Activated CD4-positive, alpha-beta T cell treated with anti-CD3 and anti-CD28 coated beads, Interleukin-2, amount 10 ng/mL, durations not matched to agents 24 days and 14 days (primary cell): ENCODE data around the gene TNFAIP8L3. TPM values are rescaled to one million over a fixed set of nuclear protein-coding genes. Genes with fewer than 3 reads are reported as not detected.

Source experiments
- DNase-seq: peaks from one replicate; pipeline ENCODE4 v3.0.0; 2022
- H3K27ac Mint-ChIP-seq: one replicate; pipeline ENCODE4 v1.8.0; 2022; ENCODE audit warnings: mild to moderate bottlenecking, mixed read lengths
- H3K27me3 Mint-ChIP-seq: one replicate; pipeline ENCODE4 v1.8.0; 2022; ENCODE audit warnings: mixed read lengths
- H3K36me3 Mint-ChIP-seq: one replicate; pipeline ENCODE4 v1.8.0; 2022; ENCODE audit warnings: low read depth, mild to moderate bottlenecking, mixed read lengths
- H3K4me1 Mint-ChIP-seq: one replicate; pipeline ENCODE4 v1.8.0; 2021; ENCODE audit warnings: mixed read lengths
- H3K4me3 Mint-ChIP-seq: one replicate; pipeline ENCODE4 v1.8.0; 2022; ENCODE audit warnings: mild to moderate bottlenecking, moderate library complexity, mixed read lengths
- H3K9me3 Mint-ChIP-seq: one replicate; pipeline ENCODE4 v1.8.0; 2021; ENCODE audit warnings: mixed read lengths
- intact Hi-C: fragments of 100-400 bp; cut with micrococcal nuclease; formaldehyde crosslinking; loops from one replicate; pipeline ENCODE4 v1.15.1; 2023
- total RNA-seq: library from RNA; stranded (reverse); gene quantifications from 2 replicates; pipeline ENCODE4 v1.2.3, GENCODE V29; 2022

The TNFAIP8L3 gene
- total RNA-seq, 1 donor from 2014 or later: 0.77 TPM

DNA sequence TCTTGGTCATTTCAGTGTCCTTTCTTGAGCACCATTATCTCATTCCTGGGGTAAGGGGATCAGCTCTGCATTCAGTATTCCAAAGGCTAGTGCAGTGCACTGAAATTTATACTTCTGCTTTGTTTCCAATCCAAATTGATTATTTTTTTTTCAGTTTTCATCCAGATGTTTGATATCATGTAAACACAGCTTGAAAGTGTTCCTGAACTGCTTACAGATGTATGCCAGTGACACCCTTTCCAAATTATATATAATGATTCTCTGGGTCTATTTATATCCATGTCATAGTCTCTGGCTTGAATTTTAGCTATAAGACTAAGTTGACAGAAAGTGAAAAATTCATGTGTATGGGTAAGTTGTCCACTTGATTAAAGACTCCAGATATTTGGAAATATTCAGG, 11.8 kb upstream of the TNFAIP8L3 start:
- intact Hi-C loops: no loop called here
- peaks cover 47% of the 10 kb centered on the region for H3K27me3 Mint-ChIP-seq
- no peak for DNase-seq

DNA sequence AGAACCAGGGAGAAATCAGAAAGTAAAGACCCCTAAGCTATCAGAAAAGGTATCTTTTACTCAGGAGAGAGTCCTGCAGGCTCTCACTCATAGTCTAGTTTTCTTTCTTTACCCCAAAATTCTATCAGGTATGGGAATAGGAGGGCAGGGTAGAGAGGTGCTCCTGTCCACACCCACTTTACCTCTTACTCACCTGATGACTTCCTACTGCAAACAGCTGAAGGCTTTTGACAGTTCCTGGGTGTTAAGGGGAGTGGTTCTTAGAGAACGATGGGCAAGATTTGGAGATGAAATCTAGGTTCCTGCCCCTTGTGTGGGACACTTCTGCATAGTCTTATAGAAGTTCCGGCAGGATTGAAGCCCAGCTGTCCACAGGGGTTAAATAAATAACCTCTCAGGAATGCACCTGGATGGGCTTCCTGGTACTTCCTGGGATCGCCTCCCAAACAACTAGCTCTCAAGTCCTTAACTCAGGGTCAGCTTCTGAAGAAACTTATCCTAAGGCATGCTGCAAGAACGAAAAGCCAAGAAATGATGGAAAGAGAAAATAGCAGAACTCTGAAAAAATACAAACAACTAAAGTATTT, 10.8 kb upstream of the TNFAIP8L3 start:
- H3K36me3 Mint-ChIP-seq: no peaks in the 10 kb centered on the region
- intact Hi-C loops: no loop called here
- H3K4me1 Mint-ChIP-seq: no peaks in the 10 kb centered on the region
- no peaks in the 10 kb centered on the region for H3K9me3 Mint-ChIP-seq
- H3K27ac Mint-ChIP-seq: no peak overlapping the region
- peaks cover 53% of the 10 kb centered on the region for H3K27me3 Mint-ChIP-seq
- DNase-seq: no peak
- H3K4me3 Mint-ChIP-seq: no peak overlapping the region

More for the DNA sequence above, 11.8 kb upstream of the TNFAIP8L3 start:
- Mint-ChIP-seq H3K9me3 (no peaks in the 10 kb centered on the region), H3K36me3 (no peaks in the 10 kb centered on the region), H3K4me3 (no peak overlapping the region), H3K4me1 (no peaks in the 10 kb centered on the region), H3K27ac (no peak overlapping the region)

DNA sequence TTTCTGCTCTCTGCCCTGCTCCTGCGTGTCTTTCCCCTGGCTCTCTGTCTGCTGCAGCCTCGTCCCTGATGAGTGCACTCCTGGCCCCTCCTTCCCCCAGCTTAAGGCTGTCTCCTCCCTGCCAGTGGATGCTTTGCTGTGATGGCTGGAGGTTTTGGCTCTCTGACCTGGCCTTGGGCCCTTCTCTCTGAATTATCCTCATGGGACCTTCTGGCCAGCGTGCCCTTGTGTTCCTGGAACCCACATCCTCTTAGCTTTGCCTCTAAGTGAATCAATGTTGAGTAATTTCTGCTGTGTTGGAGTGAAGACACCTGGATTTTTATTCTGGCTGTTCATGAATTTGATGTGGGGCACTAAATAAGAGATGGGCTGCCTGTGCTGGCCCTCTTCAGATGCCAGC, 9.8 kb upstream of the TNFAIP8L3 start:
- peaks cover 52% of the 10 kb centered on the region for H3K27me3 Mint-ChIP-seq
- no peak overlapping the region for H3K4me3 Mint-ChIP-seq
- no peaks in the 10 kb centered on the region for H3K4me1 Mint-ChIP-seq
- intact Hi-C loops: no loop called here
- no peak for DNase-seq
- no peaks in the 10 kb centered on the region for H3K36me3 Mint-ChIP-seq
- H3K27ac Mint-ChIP-seq: no peak overlapping the region
- no peaks in the 10 kb centered on the region for H3K9me3 Mint-ChIP-seq

DNA sequence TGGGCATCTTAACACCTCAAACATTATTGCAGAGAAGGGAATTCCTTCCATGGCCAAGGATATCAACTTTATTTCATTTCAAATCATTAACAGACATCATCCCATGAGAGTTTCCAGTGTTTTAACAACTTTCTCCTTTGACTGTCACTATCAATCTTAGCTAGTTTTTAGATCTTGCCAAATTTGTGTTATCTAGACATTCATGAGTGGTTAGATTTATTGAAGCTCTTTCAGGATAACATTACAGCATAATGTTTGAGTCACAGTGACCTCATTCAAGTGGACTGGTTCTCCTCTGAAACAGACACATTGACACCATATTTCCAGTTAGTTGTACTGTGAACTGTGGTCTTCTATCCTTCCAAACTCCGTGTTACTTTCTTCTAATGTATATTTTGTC, 8.6 kb upstream of the TNFAIP8L3 start:
- no peak overlapping the region for H3K4me3 Mint-ChIP-seq
- no peaks in the 10 kb centered on the region for H3K36me3 Mint-ChIP-seq
- no peaks in the 10 kb centered on the region for H3K9me3 Mint-ChIP-seq
- H3K27ac Mint-ChIP-seq: no peak overlapping the region
- intact Hi-C loops: no loop called here
- no peak for DNase-seq
- peaks cover 57% of the 10 kb centered on the region for H3K27me3 Mint-ChIP-seq
- H3K4me1 Mint-ChIP-seq: no peaks in the 10 kb centered on the region

DNA sequence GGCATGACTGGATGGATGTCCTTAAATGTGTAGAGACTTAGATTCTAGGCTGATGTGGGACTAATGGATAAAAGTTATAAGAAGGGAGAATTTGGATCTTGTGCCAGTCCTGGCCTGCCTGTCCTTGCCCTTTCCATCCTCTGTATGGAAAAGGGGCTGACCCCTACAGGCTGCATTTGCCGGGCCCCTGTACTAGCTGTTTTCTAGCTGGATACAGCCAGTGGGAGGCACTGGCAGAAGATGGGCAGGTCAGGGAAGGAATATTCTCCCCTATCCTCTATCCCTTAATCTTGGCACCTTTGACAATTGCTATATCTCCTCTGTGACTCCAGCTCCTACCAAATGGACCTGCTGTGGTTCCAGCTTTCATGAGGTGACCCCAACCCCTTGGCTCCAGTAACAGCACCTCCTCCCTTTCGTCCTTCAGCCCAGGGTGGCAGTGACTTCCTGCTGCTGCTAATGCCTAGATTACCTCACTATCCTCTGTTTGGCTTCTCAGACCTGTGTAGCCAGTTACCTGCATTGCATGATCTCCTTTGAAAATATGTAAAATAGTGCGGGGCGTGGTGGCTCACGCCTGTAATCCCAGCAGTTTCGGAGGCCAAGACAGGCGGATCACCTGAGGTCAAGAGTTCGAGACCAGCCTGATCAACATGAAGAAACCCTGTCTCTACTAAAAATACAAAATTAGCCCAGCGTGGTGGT, 6.2 kb upstream of the TNFAIP8L3 start:
- intact Hi-C loops: no loop called here
- Mint-ChIP-seq H3K4me3 (no peak overlapping the region), H3K27ac (no peak overlapping the region), H3K36me3 (no peaks in the 10 kb centered on the region), H3K27me3 (peaks cover 71% of the 10 kb centered on the region), H3K4me1 (peaks cover 8% of the 10 kb centered on the region), H3K9me3 (no peaks in the 10 kb centered on the region)
- no peak for DNase-seq

DNA sequence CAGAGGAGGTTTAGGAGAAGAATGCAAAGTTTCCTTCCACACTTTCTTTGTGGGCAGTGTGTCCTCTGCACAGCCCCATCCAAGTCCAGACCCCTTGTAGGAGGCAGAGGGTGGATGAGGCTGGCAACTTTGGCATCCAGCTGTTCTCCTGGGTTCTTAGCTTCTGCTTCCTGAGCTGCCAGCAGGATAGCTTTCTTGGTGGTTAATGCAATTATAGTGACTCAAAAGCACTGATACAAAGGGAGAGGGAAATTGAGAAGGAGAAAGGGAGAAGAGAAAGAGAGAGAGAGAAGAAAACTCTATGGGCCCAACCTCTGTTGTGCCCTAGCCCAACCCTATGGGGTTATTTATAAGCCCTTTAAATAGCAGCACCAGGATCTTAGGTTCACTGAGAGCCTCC, 4.5 kb upstream of the TNFAIP8L3 start:
- Mint-ChIP-seq H3K27ac (no peak overlapping the region), H3K9me3 (no peaks in the 10 kb centered on the region), H3K4me3 (no peak overlapping the region), H3K36me3 (no peaks in the 10 kb centered on the region), H3K4me1 (peaks cover 11% of the 10 kb centered on the region), H3K27me3 (peaks cover 70% of the 10 kb centered on the region)
- intact Hi-C loops: no loop called here
- DNase-seq: no peak

DNA sequence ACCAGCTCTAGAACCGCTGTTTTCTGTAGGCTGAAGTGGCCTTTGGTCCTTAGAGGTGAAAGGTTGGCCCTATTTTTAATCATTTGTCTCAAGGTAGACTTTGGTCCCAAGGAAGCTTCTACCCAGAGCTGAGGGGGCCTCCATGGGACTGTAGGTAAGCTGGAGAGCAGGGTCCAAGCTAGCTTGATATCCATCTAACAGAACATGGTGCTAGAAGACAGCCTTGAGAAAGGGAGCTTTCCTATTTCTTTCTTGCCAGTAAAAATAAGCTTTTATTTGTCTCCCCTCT, 3.6 kb upstream of the TNFAIP8L3 start:
- H3K27me3 Mint-ChIP-seq: peaks cover 71% of the 10 kb centered on the region
- intact Hi-C loops: no loop called here
- H3K36me3 Mint-ChIP-seq: no peaks in the 10 kb centered on the region
- no peaks in the 10 kb centered on the region for H3K9me3 Mint-ChIP-seq
- peaks cover 11% of the 10 kb centered on the region for H3K4me1 Mint-ChIP-seq
- no peak overlapping the region for H3K27ac Mint-ChIP-seq
- no peak overlapping the region for H3K4me3 Mint-ChIP-seq
- DNase-seq: no peak

DNA sequence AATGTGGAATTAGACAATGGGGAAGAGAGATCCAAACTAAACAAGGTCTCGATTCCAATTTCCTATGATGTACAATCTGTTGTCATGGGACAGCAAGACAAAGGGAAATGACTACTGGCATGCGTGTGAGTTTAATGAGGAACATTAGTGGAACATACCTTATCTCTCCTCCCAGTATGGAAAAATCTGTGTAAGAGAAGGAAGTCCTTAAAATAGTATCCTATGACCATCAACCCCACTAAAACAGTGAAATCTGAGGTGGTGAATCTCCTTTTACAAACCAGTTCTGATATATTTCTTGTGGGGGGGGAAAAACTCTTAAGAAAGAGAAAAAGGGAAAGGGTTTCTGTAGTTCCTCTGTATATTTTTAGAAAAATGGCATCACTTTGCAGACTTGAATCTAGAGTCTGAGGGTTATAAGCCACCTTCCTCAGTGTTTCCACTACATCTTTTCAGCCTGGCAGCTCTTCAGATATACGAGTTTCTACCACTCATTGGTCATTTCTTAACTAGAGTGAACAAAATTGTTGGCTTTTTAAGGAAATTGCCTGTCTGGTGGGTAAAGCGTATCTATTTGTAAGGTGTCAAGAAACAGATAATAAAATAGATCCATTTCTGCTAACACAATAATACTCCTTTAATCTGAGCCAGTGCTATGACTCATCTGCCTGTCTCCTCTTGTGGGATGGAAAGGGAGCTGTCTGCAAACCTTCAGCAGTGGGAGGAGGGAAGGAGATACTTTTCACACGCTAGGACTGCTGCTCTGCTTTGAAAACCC, 3.0 kb upstream of the TNFAIP8L3 start:
- Mint-ChIP-seq H3K36me3 (no peaks in the 10 kb centered on the region), H3K9me3 (no peaks in the 10 kb centered on the region), H3K4me3 (no peak overlapping the region), H3K4me1 (peaks cover 12% of the 10 kb centered on the region), H3K27me3 (peaks cover 71% of the 10 kb centered on the region), H3K27ac (no peak overlapping the region)
- intact Hi-C loops: no loop called here
- DNase-seq: no peak

DNA sequence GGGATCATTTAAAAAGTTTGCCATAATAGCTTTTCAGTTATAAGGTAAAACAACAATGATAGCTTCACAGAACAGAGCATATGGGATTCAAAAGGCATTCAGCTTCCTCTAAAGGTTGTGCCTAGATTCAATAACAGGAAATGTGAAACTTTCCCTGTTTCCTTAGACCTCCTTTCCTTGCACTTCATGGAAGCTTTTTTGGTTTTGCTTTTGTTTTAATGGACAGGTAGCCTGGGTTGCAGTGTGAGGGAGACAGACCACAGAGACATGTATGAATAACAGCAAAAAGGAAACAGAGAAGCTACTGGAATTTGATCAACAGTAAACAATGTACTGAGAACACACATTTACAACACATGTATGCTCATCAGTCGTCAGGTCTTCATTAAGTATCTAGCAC, 2.3 kb upstream of the TNFAIP8L3 start:
- Mint-ChIP-seq H3K27me3 (peaks cover 73% of the 10 kb centered on the region), H3K36me3 (no peaks in the 10 kb centered on the region), H3K27ac (no peak overlapping the region), H3K9me3 (no peaks in the 10 kb centered on the region), H3K4me3 (no peak overlapping the region), H3K4me1 (peaks cover 12% of the 10 kb centered on the region)
- intact Hi-C loops: no loop called here
- no peak for DNase-seq

DNA sequence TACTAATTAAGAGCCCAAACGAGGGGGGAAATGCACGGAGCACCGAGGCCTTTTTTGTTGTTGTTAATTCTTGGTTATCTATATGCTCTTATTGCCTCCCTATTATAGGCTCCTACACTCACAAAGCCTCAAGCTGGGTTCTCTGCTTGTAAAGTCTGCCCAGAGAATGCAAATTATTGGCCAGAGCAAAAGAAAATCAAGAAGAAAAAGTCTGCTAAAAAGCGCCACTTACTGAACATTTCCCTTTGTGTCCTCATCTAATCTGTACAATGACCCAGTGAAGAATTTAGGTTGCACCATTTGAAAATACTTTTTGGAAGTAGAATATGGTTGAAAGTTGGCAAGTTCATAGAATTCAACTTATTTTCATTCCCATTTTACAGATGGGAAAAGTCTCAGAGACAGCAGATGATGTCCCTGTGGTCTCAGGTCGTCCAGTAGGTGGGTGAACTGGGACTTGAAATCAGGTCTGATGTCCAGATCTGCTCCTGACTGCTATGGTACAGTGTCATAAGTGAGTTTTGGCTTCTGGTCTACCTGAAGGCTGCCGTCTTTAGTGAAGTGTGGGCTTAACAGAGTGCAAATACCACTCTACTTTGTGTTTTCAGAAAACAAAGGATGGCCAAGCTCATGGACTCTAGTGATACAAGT, 1.1 kb upstream of the TNFAIP8L3 start:
- Mint-ChIP-seq H3K4me1 (peaks cover 12% of the 10 kb centered on the region), H3K27ac (no peak overlapping the region), H3K36me3 (no peaks in the 10 kb centered on the region), H3K9me3 (no peaks in the 10 kb centered on the region), H3K27me3 (peaks cover 79% of the 10 kb centered on the region), H3K4me3 (no peak overlapping the region)
- intact Hi-C loops: no loop called here
- no peak for DNase-seq

DNA sequence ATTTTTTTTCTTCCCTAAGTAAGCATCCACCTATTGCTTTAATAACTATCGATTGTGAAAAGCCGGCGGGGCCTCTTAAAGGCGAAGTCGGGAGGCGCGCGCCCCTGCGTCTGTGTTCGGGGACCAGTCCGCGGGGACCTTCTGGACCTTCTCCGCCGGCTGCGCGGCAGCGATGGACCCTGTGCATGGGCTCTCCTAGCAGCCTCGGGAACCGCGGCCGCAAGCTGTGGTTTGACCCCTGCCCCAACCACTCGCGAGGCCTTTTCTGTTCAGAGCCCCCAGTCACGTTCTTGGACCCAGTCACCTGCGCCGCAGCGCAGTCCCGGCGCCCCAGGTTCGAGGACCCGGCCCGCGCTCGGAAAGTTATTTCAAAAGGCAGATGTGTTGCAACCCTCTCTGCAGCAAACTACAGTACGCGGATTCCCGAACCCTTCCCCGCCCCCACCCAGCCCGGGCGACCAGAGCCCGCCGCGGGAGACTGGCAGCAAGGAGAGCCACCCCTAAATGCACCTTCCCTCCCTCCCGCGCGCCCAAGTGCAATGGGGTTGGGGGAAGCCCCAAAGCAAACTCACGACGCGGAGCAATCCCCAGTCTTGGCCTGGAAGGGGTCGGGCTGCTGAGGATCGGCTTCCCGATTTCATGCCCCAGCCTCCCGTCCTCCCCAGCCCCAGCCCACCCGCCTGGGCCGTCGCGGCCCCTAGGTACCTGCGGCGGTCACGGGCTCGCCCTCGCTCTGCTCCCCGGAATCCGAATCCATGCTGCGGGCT, 684 bp downstream of the TNFAIP8L3 start:
- Mint-ChIP-seq H3K4me1 (peaks cover 12% of the 10 kb centered on the region), H3K27me3 (peaks cover 83% of the 10 kb centered on the region), H3K36me3 (no peaks in the 10 kb centered on the region), H3K4me3 (peak overlapping the region; percentile 77), H3K9me3 (no peaks in the 10 kb centered on the region), H3K27ac (no peak overlapping the region)
- peak; percentile 60 for DNase-seq
- intact Hi-C loops: no loop called here

DNA sequence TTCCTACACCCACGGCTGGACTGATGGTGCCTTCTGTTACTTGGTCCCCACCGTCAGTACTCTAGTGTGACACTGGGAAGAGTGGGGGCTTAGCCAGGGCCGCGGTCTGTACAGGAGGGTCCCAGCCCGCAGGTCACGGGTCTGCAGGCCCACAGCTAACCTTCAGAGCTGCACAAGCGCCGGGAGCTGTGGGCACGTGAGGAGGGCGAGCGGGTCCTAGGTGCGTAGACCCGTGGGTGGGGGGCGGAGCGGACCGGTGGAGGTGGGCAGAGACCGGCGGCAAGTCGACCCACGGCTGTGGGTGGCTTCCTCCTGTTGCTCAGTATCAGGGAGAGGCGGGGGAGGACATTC, 1.2 kb downstream of the TNFAIP8L3 start:
- H3K4me3 Mint-ChIP-seq: peak overlapping the region; percentile 77
- no peaks in the 10 kb centered on the region for H3K9me3 Mint-ChIP-seq
- intact Hi-C loops: no loop called here
- DNase-seq: no peak
- H3K4me1 Mint-ChIP-seq: peaks cover 12% of the 10 kb centered on the region
- peaks cover 85% of the 10 kb centered on the region for H3K27me3 Mint-ChIP-seq
- H3K36me3 Mint-ChIP-seq: no peaks in the 10 kb centered on the region
- H3K27ac Mint-ChIP-seq: no peak overlapping the region

DNA sequence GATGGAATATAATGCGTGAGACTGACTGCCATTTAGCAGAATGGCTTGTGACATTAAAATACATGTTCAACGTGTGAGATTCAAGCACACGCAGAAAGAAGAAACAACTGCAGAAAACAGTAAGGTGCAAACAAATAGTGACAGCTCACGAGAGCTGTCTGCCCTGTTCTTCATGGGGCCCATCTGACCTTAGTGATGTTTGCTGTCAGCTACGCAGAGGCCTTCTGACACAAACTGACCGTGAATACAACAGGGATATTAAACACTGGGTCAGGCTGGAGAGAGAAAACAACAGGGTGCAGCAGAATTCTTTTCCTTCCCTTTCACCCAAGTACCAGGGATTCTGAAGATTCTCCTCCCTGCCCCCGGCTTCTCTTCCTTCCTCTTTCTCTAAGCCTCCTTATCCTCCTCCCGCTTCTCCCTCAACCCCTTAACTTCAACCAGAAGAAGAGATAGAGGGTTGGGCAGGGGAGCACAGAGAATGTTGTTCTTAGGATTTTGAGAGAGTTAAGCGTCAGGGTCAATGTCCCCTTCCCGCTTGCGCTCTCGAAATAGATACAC, 2.1 kb downstream of the TNFAIP8L3 start:
- Mint-ChIP-seq H3K4me1 (peaks cover 10% of the 10 kb centered on the region), H3K9me3 (no peaks in the 10 kb centered on the region), H3K27ac (no peak overlapping the region), H3K27me3 (peaks cover 82% of the 10 kb centered on the region), H3K36me3 (no peaks in the 10 kb centered on the region), H3K4me3 (no peak overlapping the region)
- intact Hi-C loops: no loop called here
- no peak for DNase-seq
